ENCODE results near the gene METTL25B.

Gene METTL25B

DNA sequence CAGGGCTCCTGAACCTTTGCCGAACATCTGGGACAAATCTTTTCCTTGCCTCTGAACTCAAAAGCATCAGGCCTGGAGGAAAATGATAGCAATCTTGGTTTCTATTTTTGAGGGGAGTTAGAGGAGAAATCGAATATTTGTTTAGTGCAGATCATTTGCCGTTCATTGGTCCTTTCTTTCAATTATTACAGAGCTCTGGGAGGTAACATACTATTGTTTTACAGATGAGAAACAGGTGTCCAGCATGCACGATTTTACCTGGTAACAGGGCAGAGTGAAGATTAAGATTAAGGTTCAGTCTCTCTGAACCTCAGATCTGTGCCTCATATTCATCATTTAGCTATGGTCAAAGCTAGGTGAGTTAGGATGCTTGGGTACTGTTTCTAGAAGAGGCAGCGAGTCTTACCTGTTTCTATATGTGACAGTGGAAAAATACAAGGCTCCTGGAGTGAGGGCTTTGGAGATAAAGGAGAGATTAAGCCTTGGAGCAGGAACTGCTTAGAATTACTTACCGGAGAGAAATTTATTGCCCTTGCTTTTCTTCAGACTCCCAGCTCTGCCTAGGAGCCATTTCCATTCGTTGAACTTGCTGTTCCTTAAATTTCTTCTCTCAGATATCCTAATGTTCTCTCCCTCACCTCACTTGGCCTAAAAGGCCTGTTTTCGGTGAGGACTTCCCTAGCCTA lies 40.5 kb downstream of the METTL25B start:
- DNase-seq (ENCODE audit: low read depth): no peak

DNA sequence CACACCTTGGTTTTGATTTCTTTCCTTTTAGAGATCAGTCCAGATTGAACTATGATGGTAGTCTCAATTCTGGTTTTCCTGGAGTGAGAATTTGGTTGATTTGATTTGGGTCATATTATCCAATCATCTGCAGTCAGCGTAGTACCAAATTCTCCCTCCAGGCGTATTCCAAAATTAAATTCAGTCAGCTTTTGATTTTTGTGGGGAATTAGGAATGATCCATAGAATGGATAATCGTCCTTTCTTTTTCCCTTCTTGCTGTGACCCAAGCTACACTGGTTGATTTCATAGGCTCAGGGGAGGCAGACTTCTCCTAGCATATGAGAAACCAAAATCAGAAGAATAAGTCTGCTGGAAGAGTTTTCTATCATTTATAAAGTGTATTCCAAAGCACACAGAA lies 44.0 kb downstream of the METTL25B start:
- no peak for DNase-seq (ENCODE audit: low read depth)

DNA sequence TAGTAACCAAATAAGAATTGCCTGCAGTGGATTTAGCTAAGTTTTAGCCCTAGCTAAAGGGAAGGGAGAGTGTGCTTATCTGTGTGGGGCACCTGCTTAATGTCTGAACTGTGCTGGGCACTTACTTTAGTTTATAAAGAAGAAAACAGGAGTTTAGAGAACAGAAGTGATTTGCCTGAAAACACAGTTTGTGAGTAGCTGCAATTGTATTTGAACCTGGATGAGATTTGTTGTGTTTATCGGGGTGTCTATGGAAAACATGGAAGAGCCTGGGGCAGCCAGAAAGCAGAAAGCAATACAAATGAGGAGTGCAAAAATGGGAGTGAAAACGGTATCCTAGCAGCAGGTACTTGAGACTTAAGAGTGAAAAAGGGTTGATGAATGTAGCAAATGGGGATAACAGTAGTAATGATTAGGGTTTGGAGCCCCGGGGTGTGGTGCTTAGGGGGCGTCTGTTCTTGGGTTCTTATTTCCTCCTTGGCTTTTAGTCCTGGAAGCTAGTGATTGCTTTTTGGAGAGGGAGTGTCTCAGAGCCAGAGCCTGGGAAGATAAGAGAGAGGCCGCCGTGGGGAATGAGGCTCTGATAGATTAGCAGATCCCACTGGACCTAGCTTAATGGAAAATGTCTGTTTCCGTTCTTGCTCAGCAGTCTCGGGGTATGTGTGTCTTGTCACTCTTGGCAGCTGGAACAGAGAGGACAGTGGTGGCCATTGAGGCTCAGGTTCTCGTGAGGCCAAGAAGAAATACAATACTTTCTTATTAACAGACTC lies 44.6 kb downstream of the METTL25B start:
- no peak for DNase-seq (ENCODE audit: low read depth)

DNA sequence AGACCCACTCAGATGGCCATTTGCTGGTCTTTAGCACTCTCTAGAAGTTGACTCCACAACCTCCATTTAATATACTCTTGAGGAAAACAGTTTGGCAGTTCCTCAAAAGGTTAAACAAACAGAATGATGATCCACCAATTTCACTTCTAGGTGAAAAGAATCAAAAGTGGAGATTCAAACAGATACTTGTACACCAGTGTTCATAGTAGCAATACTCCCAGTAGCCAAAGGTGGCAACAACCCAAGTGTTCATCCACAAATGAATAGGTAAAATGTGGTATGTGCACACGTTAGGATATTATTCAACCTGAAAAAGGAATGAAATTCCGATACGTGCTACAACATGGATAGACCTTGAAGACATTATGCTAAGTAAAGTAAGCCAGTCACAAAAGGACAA lies 45.3 kb downstream of the METTL25B start:
- DNase-seq (ENCODE audit: low read depth): no peak

DNA sequence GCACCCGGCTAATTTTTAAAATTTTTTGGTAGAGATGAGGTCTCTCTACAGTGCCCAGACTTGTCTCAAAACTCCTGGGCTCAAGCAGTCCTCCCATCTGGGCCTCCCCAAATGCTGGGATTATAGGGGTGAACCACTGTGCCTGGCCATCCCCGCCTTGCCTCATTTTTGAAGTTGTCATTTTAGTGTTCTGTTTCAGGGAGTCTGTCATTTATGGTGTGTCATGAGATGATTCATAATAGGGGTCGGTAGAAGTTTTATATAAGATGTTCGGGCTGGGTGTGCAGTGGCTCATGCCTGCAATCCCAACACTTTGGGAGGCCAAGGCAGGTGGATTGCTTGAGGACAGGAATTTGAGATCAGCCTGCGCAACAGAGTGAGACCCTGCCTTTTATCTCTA lies 47.5 kb downstream of the METTL25B start:
- DNase-seq (ENCODE audit: low read depth): no peak

DNA sequence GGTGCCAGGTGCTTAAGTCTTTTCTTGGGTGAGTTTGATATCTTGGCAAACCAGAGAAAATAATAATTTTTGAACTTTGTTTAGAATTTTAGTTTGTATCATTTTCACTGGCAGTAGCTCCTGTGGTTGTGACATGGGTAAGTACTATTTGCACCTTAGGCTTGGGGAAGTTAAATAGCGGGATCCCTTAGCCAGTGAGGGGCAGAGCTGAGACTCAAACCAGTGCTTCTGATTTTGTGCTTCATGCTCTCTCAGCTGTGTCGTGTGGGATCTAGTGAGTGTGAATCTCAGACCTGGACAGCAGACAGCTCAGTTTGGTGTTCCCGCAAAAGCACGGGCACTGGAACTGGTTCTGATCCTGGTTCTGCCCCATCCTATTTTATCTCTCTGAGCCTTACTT lies 48.7 kb downstream of the METTL25B start:
- DNase-seq (ENCODE audit: low read depth): no peak

DNA sequence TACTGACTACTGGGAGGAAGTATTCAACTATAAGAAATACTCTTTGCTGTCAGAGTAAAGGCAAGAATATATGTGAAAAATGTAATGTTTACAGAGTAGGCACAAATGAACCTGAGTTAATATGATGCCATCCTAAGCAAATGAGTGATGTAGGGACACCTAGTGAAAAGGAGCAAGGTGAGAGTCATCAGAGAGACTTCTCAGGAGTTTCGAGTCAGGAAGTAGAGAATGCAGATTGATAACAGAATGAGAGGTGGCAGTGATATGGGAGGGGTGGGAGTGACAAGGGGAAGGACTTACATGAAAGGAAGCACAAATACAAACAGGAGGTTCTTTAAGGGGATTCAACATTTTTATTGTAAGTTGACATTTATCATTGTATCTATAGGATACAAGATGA lies 49.3 kb downstream of the METTL25B start:
- no peak for DNase-seq (ENCODE audit: low read depth)

DNA sequence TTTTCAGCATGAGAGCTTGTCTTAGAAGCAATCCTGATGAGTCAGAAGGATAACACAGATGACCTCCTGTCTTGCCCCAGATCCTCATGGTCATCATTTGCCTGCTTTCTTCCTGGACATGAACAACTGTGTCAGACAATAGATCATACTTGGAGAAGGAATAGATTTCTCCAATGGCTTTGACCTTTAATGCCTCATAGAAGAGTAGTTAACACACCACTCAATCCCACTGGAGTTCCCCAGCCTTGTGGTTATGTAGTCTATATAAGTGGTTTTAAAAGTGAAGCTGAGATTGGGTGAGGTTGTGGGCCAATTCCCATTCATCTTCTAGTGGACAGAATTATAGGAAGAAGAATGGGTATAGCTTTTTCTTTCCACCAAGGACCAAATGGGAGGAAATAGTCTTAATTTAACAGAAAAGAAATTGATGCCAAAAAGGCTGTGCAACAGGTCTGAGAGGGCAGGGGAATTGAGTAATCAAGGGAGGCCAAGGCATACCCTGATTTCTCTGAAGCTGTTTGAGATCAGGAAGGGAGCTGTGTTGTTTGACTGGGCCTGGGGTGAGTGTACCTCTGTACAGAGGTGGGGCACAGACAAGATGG lies 53.4 kb downstream of the METTL25B start:
- DNase-seq (ENCODE audit: low read depth): no peak

DNA sequence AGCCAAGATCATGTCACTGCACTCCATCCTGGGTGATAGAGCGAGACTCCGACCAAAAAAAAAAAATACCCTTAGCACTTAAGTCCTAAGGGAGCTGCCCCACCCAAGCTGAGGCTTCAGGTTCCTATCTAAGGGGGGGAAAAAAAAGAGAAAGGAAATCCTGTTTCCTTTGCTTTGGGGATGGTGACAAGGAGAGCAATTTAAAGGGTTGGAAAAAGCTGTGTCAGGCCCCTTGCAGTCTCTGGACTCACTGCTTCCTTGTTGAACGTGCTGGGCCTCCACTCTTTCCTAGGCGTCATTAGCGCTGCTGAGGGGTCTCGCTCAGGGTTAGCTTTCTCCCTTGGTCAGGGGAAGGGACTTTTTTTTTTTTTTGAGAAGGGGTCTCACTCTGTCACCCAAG lies 57.2 kb downstream of the METTL25B start:
- no peak for DNase-seq (ENCODE audit: low read depth)
